ENCODE measurements around the gene RXFP2. TPM values are rescaled to one million over a fixed set of nuclear protein-coding genes. Genes with fewer than 3 reads are reported as not detected.

RXFP2 gene
- total RNA-seq, 4 donors from 2014 or later = not detected

- intact Hi-C loops (cut with DNase I) = no loop called here
- no peak overlapping the region for H3K4me3 ChIP-seq
- no peak for DNase-seq
- no peak overlapping the region for H3K27ac ChIP-seq
- H3K36me3 ChIP-seq = no peaks in the 10 kb centered on the region
- TF ChIP-seq, protein P1, sequence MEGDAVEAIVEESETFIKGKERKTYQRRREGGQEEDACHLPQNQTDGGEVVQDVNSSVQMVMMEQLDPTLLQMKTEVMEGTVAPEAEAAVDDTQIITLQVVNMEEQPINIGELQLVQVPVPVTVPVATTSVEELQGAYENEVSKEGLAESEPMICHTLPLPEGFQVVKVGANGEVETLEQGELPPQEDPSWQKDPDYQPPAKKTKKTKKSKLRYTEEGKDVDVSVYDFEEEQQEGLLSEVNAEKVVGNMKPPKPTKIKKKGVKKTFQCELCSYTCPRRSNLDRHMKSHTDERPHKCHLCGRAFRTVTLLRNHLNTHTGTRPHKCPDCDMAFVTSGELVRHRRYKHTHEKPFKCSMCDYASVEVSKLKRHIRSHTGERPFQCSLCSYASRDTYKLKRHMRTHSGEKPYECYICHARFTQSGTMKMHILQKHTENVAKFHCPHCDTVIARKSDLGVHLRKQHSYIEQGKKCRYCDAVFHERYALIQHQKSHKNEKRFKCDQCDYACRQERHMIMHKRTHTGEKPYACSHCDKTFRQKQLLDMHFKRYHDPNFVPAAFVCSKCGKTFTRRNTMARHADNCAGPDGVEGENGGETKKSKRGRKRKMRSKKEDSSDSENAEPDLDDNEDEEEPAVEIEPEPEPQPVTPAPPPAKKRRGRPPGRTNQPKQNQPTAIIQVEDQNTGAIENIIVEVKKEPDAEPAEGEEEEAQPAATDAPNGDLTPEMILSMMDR (IDR thresholded peaks at IDR 0.05) = no peak
- TF ChIP-seq POLR2A (IDR thresholded peaks at IDR 0.05) = no peak
- peaks cover 0 to 30% (median 0%) of the 10 kb centered on the region in 4 donors for H3K27me3 ChIP-seq
- WGBS, 2 donors = 70 to 76% methylated on average over 6 of the region's 6 CpGs
- no peaks in the 10 kb centered on the region for H3K4me1 ChIP-seq
- H3K9me3 ChIP-seq = no peaks in the 10 kb centered on the region
These were observed 15.9 kb downstream of the RXFP2 start for GRCh38 chr13:31755211-31755610.

GRCh38 chr13:31755803-31756212, 16.5 kb downstream of the RXFP2 start:
- WGBS, 2 donors = 67 to 81% methylated on average over 3 to 5 of the region's 5 CpGs
- DNase-seq = no peak
- Histone ChIP-seq H3K9me3 (no peaks in the 10 kb centered on the region), H3K27me3 (peaks cover 0 to 30% (median 0%) of the 10 kb centered on the region in 4 donors), H3K27ac (no peak overlapping the region), H3K36me3 (no peaks in the 10 kb centered on the region), H3K4me1 (no peaks in the 10 kb centered on the region), H3K4me3 (no peak overlapping the region)
- TF ChIP-seq, protein P1 (IDR thresholded peaks at IDR 0.05) = no peak
- no peak for TF ChIP-seq POLR2A (IDR thresholded peaks at IDR 0.05)
- intact Hi-C loops (cut with DNase I) = no loop called here

DNA sequence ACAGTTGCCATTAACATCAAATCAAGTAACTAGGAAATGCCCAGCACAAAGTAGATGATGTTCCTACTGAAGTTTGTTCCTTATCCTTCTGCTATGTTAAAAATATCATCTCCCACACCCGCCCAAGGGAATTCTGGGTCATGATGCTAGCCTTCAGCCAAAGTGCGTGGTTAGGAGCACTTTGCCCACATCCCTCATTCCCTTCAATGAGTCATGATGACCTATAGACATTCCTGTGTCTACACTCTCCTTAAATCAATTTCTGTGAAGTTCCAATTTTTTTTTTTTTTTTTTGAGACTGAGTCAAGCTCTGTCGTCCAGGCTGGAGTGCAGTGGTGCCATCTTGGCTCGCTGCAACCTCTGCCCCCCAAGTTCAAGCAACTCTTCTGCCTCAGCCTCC, 17.0 kb downstream of the RXFP2 start:
- Histone ChIP-seq H3K4me1 (no peaks in the 10 kb centered on the region), H3K9me3 (no peaks in the 10 kb centered on the region), H3K36me3 (no peaks in the 10 kb centered on the region), H3K27ac (no peak overlapping the region), H3K27me3 (peaks cover 0 to 28% (median 0%) of the 10 kb centered on the region in 4 donors), H3K4me3 (no peak overlapping the region)
- WGBS, 2 donors = 71 to 72% methylated on average over 4 of the region's 4 CpGs
- no peak for DNase-seq
- intact Hi-C loops (cut with DNase I) = no loop called here
- TF ChIP-seq, protein P1 (IDR thresholded peaks at IDR 0.05) = no peak
- TF ChIP-seq POLR2A (IDR thresholded peaks at IDR 0.05) = no peak

- H3K9me3 ChIP-seq = no peaks in the 10 kb centered on the region
- no peaks in the 10 kb centered on the region for H3K4me1 ChIP-seq
- DNase-seq = no peak
- H3K27ac ChIP-seq = no peak overlapping the region
- intact Hi-C loops (cut with DNase I) = no loop called here
- WGBS, 2 donors = 75% methylated on average over 2 of the region's 2 CpGs
- H3K36me3 ChIP-seq = no peaks in the 10 kb centered on the region
- no peaks in the 10 kb centered on the region for H3K27me3 ChIP-seq
- TF ChIP-seq, protein P1 (IDR thresholded peaks at IDR 0.05) = no peak
- TF ChIP-seq POLR2A (IDR thresholded peaks at IDR 0.05) = no peak
- no peak overlapping the region for H3K4me3 ChIP-seq
These were observed 22.6 kb downstream of the RXFP2 start for GRCh38 chr13:31761951-31762350.

GRCh38 chr13:31764556-31764955, 25.2 kb downstream of the RXFP2 start:
- no peaks in the 10 kb centered on the region for H3K4me1 ChIP-seq
- no peaks in the 10 kb centered on the region for H3K36me3 ChIP-seq
- no peaks in the 10 kb centered on the region for H3K9me3 ChIP-seq
- WGBS, 2 donors = 77 to 78% methylated on average over 2 of the region's 2 CpGs
- H3K27me3 ChIP-seq = no peaks in the 10 kb centered on the region
- TF ChIP-seq, protein P1 (IDR thresholded peaks at IDR 0.05) = no peak
- TF ChIP-seq POLR2A (IDR thresholded peaks at IDR 0.05) = no peak
- no peak overlapping the region for H3K4me3 ChIP-seq
- DNase-seq = no peak
- intact Hi-C loops (cut with DNase I) = no loop called here
- H3K27ac ChIP-seq = no peak overlapping the region
